Measurements from ENCODE around the gene KBTBD12. TPM values are rescaled to one million over a fixed set of nuclear protein-coding genes. Genes with fewer than 3 reads are reported as not detected.

The KBTBD12 gene
- total RNA-seq, 1 donor from 2014 or later, result under 0.01 TPM

DNA sequence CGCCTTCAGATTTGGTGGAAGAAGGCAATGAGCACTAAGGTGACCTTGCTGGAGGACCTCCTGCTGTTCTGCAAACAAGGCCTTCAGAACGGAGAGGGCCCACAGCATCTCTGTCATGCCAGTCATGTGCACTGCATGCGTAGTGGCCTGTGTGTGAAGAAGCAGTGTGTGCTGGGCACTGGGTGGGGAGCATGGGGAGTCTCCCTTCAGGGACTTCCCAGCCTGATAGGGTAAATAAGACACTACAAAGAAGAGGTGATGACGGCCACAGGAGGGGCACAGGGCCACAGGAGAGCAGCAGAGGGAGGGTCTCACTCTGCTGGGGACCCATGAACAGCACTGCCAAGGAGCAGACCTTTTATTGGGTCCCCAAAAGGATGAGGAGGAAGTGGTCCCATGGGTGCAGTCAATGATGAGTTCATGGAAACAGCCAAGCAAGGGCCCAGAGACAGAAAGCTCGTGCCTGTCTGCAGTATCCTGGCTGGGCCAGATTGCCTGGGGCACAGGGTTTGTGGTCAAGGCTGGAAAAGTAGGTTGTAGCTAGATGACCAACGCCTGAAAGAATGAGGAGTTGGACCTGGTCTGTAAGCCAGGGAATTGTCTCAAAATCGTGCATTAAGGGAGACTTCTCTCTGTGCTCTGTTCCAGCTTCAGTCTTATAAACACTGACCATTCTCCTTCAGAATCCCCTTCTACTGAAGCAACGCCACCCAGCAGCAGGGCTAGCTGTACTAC, 69.4 kb downstream of the KBTBD12 start:
- TF ChIP-seq, protein P1, sequence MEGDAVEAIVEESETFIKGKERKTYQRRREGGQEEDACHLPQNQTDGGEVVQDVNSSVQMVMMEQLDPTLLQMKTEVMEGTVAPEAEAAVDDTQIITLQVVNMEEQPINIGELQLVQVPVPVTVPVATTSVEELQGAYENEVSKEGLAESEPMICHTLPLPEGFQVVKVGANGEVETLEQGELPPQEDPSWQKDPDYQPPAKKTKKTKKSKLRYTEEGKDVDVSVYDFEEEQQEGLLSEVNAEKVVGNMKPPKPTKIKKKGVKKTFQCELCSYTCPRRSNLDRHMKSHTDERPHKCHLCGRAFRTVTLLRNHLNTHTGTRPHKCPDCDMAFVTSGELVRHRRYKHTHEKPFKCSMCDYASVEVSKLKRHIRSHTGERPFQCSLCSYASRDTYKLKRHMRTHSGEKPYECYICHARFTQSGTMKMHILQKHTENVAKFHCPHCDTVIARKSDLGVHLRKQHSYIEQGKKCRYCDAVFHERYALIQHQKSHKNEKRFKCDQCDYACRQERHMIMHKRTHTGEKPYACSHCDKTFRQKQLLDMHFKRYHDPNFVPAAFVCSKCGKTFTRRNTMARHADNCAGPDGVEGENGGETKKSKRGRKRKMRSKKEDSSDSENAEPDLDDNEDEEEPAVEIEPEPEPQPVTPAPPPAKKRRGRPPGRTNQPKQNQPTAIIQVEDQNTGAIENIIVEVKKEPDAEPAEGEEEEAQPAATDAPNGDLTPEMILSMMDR (IDR thresholded peaks at IDR 0.05; ENCODE audit: insufficient read depth, low read length, severe bottlenecking), result no peak
- Histone ChIP-seq H3K4me3 (ENCODE audit: low read depth, low read length) (no peak overlapping the region), H3K36me3 (ENCODE audit: control insufficient read depth, insufficient read depth, low read length) (no peaks in the 10 kb centered on the region), H3K27me3 (ENCODE audit: control insufficient read depth, insufficient read depth, low read length) (peaks cover 1% of the 10 kb centered on the region)
- DNase-seq (ENCODE audit: low read depth), result no peak
- no peak for FAIRE-seq

DNA sequence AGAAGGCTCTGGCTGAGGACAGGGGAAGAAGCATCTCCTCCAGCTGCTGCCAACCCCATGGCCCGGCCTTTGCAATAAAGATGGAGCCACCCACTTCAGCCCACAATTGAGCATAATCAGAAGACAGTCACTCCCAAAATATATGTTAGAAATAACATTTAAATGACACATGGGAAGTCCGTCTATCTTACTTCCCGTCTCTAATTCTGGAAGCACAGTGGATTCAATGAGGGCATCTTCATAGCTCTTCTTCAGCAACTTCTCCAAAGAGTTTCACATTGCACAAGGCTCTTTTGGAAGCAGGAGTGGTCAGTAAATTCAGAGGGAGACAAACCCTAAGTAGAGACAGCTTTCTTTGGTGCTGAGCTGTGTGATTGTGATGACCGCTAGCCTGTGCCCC, 70.2 kb downstream of the KBTBD12 start:
- FAIRE-seq, result no peak
- peaks cover 1% of the 10 kb centered on the region for H3K27me3 ChIP-seq (ENCODE audit: control insufficient read depth, insufficient read depth, low read length)
- no peaks in the 10 kb centered on the region for H3K36me3 ChIP-seq (ENCODE audit: control insufficient read depth, insufficient read depth, low read length)
- TF ChIP-seq, protein P1 (IDR thresholded peaks at IDR 0.05; ENCODE audit: insufficient read depth, low read length, severe bottlenecking), result no peak
- H3K4me3 ChIP-seq (ENCODE audit: low read depth, low read length), result no peak overlapping the region
- no peak for DNase-seq (ENCODE audit: low read depth)

DNA sequence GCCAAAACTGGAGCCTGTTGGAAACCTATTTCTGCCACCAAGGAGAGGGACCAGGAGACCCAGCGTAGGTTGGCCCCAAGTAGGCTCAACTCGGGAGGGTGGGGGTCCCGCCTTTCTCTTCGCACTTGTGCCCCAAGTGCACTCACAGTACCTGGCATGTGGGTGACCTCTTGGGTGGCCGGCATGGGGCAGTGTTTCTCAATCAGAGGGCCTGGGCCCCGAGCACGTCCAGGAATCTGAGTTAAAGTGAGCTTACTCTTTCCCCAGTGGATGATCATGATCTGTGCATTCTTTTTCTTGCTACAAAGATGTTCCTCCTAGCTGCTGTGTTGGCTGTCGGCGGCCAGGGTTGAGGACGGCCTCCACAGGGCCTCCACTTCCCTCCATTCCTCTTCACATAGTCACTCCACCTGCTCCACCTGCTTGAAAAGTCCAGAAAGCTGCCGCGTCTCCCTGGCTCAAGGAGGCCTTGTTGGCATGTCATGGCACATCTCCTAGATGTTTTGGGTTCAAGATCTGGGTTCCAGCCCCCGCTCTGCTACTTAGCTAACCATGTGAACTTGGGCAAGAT, 70.7 kb downstream of the KBTBD12 start:
- Histone ChIP-seq H3K4me3 (ENCODE audit: low read depth, low read length) (no peak overlapping the region), H3K27me3 (ENCODE audit: control insufficient read depth, insufficient read depth, low read length) (peaks cover 1% of the 10 kb centered on the region), H3K36me3 (ENCODE audit: control insufficient read depth, insufficient read depth, low read length) (no peaks in the 10 kb centered on the region)
- TF ChIP-seq, protein P1 (IDR thresholded peaks at IDR 0.05; ENCODE audit: insufficient read depth, low read length, severe bottlenecking), result no peak
- DNase-seq (ENCODE audit: low read depth), result no peak
- no peak for FAIRE-seq

GRCh38 chr3:127986803-127987202, 71.8 kb downstream of the KBTBD12 start:
- DNase-seq (ENCODE audit: low read depth) (no peak), FAIRE-seq (no peak)
- Histone ChIP-seq H3K36me3 (ENCODE audit: control insufficient read depth, insufficient read depth, low read length) (no peaks in the 10 kb centered on the region), H3K4me3 (ENCODE audit: low read depth, low read length) (no peak overlapping the region), H3K27me3 (ENCODE audit: control insufficient read depth, insufficient read depth, low read length) (peaks cover 1% of the 10 kb centered on the region)
- TF ChIP-seq, protein P1 (IDR thresholded peaks at IDR 0.05; ENCODE audit: insufficient read depth, low read length, severe bottlenecking), result no peak

- Histone ChIP-seq H3K36me3 (ENCODE audit: control insufficient read depth, insufficient read depth, low read length) (no peaks in the 10 kb centered on the region), H3K4me3 (ENCODE audit: low read depth, low read length) (no peak overlapping the region), H3K27me3 (ENCODE audit: control insufficient read depth, insufficient read depth, low read length) (peaks cover 1% of the 10 kb centered on the region)
- FAIRE-seq (no peak), DNase-seq (ENCODE audit: low read depth) (no peak)
- TF ChIP-seq, protein P1 (IDR thresholded peaks at IDR 0.05; ENCODE audit: insufficient read depth, low read length, severe bottlenecking), result no peak
Observed at GRCh38 chr3:127987309-127987995, 72.4 kb downstream of the KBTBD12 start.

All from bronchial epithelial cell (primary cell).